Heart left ventricle (tissue), 13 donors: Measurements from ENCODE around the gene ITPR3.

Experiments used
- CTCF ChIP-seq, 12 donors: fragments of 200-600 bp; sonication (generic) in 4 of 12; IDR thresholded peaks; one replicate each; pipeline versions ENCODE4 v1.5.0 to v1.8.0; 2018 to 2022; ENCODE audit warnings: antibody characterized with exemption in 12 of 12, mild to moderate bottlenecking in 5 of 12
- POLR2A ChIP-seq, 2 donors: fragments of 450-650 bp; IDR thresholded peaks; one replicate each; pipeline ENCODE4 v1.6.1; 2017; ENCODE audit warnings: antibody characterized with exemption in 2 of 2, mild to moderate bottlenecking in 2 of 2, moderate library complexity in 2 of 2
- donor health status: ischemic (EF 13 %, LVEDD 7.1; RV severe dilation, severe dysfunction).
- donor health status: DM: no; HTN: yes; CAD: no.
- donor health status: DM: no; HTN: no; CAD: no.
- donor health status: ischemic (EF 25% LVEDD 6.9; RV normal size, moderate dysfunction).
- donor health status: ischemic (EF 25% LVEDD 5.7; RV mildly dilated, moderate dysfunction).
- donor health status: ischemic (EF 35%, LVEDD 5.7; RV mildly dilated, moderate dysfunction).
- donor health status: nonischemic (EF 11% LVEDD 7.7; RV severe dilation, severe dysfunction).
- donor health status: DM: yes; HTN: yes; CAD: no.
- donor health status: PGD.
- donor health status: ischemic (EF 29% LVEDD 5.4; RV normal size, mild dysfunction).
- donor health status: nonischemic (EF 23%, LVEDD 6.1; RV moderate dilation, normal function).

DNA sequence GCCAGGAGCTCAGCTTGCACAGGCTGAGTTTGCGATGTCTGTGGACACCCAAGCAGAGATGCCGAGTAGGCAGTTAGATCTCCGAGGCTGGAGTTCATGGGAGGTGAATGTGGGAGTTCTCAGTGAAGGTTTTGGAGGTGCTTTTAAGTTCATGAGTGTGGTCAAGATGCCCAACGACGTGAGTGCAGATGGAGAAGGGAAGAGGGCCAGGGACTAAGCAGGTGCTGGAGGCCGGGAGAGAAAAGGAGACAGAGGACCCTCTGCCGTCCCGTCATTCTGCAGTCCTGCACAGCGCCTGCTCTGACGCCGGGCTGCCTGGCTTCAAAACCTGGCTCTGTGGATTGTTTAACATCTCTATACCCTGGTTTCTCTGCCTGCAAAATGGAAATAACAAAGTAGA, 15.5 kb downstream of the ITPR3 start:
- TF ChIP-seq POLR2A (IDR thresholded peaks at IDR 0.05) (no peak), CTCF (IDR thresholded peaks at IDR 0.05) (no peak)
